HG03108 (cell line): ENCODE results near the gene BRD3.

Source experiments
- ATAC-seq: cut with Tn5 transposase; IDR thresholded peaks from one replicate; pipeline ENCODE4 v1.9.1; 2021; ENCODE audit warnings: moderate library complexity; ENCODE audit not compliant: unreplicated experiment

Gene BRD3

GRCh38 chr9:134055981-134056461 is 11.8 kb downstream of the BRD3 start:
- ATAC-seq = no peak

GRCh38 chr9:134054891-134055811 is 12.7 kb downstream of the BRD3 start:
- ATAC-seq = no peak

- ATAC-seq = no peak
Observed at GRCh38 chr9:134053941-134054761, 13.7 kb downstream of the BRD3 start.

- no peak for ATAC-seq
Observed at GRCh38 chr9:134053401-134053871, 14.4 kb downstream of the BRD3 start.

- ATAC-seq = no peak
Observed at GRCh38 chr9:134052941-134053340, 14.9 kb downstream of the BRD3 start.

- no peak for ATAC-seq
Observed at GRCh38 chr9:134052491-134052890, 15.3 kb downstream of the BRD3 start.

- no peak for ATAC-seq
Observed at GRCh38 chr9:134051319-134051718, 16.5 kb downstream of the BRD3 start.

GRCh38 chr9:134050726-134051125 is 17.1 kb downstream of the BRD3 start:
- ATAC-seq = no peak

GRCh38 chr9:134049772-134050588 is 17.8 kb downstream of the BRD3 start:
- ATAC-seq = no peak

- no peak for ATAC-seq
Observed at GRCh38 chr9:134049236-134049635, 18.6 kb downstream of the BRD3 start.

GRCh38 chr9:134048582-134048968 is 19.3 kb downstream of the BRD3 start:
- ATAC-seq = no peak

- no peak for ATAC-seq
Observed at GRCh38 chr9:134047868-134048581, 19.8 kb downstream of the BRD3 start.

GRCh38 chr9:134046894-134047681 is 20.7 kb downstream of the BRD3 start:
- no peak for ATAC-seq

GRCh38 chr9:134045841-134046544 is 21.8 kb downstream of the BRD3 start:
- no peak for ATAC-seq

- no peak for ATAC-seq
Observed at GRCh38 chr9:134044944-134045343, 22.9 kb downstream of the BRD3 start.

GRCh38 chr9:134043531-134043988 is 24.3 kb downstream of the BRD3 start:
- ATAC-seq = no peak

GRCh38 chr9:134041649-134041962 is 26.2 kb downstream of the BRD3 start:
- no peak for ATAC-seq

GRCh38 chr9:134040781-134041648 is 26.8 kb downstream of the BRD3 start:
- no peak for ATAC-seq
